Renal cortex interstitium (tissue), 11 donors: ENCODE data around the gene LIMCH1. TPM values are rescaled to one million over a fixed set of nuclear protein-coding genes. Genes with fewer than 3 reads are reported as not detected.

ENCODE experiments used
- DNase-seq, 11 donors: peaks; one replicate each; pipeline ENCODE4 v3.0.0-alpha.2; 2013; ENCODE audit warnings: low read depth in 9 of 11, low spot score in 4 of 11; ENCODE audit errors: extremely low read depth in 1 of 11
- polyA plus RNA-seq, 3 donors: library from polyadenylated mRNA; unstranded; fragments of 120-200 nt; gene quantifications; one replicate each; pipeline ENCODE4 v1.2.1, GENCODE V29; 2013; ENCODE audit not compliant: insufficient read length in 3 of 3

LIMCH1 gene
- polyA plus RNA-seq, 3 donors: 92.8 to 110 (median 108) TPM

GRCh38 chr4:41587286-41587685, 49.3 kb downstream of the LIMCH1 start:
- DNase-seq: no peak

GRCh38 chr4:41590591-41590990, 52.6 kb downstream of the LIMCH1 start:
- DNase-seq: no peak

GRCh38 chr4:41594432-41594831, 56.5 kb downstream of the LIMCH1 start:
- DNase-seq: no peak

GRCh38 chr4:41597494-41597893, 59.5 kb downstream of the LIMCH1 start:
- DNase-seq: no peak

GRCh38 chr4:41598580-41598979, 60.6 kb downstream of the LIMCH1 start:
- no peak for DNase-seq

- DNase-seq: no peak
Measured at GRCh38 chr4:41599192-41599786, 61.3 kb downstream of the LIMCH1 start.

- peak in 2 of 11 donors; percentile 41 to 63 for DNase-seq
Measured at GRCh38 chr4:41600243-41600912, 62.4 kb downstream of the LIMCH1 start.

- DNase-seq: no peak
Measured at GRCh38 chr4:41601025-41601424, 63.1 kb downstream of the LIMCH1 start.

- DNase-seq: no peak
Measured at GRCh38 chr4:41602113-41602512, 64.2 kb downstream of the LIMCH1 start.

- no peak for DNase-seq
Measured at GRCh38 chr4:41602886-41603498, 65.0 kb downstream of the LIMCH1 start.

- no peak for DNase-seq
Measured at GRCh38 chr4:41609851-41610250, 71.9 kb downstream of the LIMCH1 start.

- no peak for DNase-seq
Measured at GRCh38 chr4:41610474-41610873, 72.5 kb downstream of the LIMCH1 start.

- no peak for DNase-seq
Measured at GRCh38 chr4:41611124-41611838, 73.3 kb downstream of the LIMCH1 start.

- DNase-seq: peak in 9 of 11 donors; percentile 36 to 84 (median 48)
Measured at GRCh38 chr4:41611881-41612871, 74.2 kb downstream of the LIMCH1 start.

- DNase-seq: no peak
Measured at GRCh38 chr4:41613386-41613785, 75.4 kb downstream of the LIMCH1 start.

- no peak for DNase-seq
Measured at GRCh38 chr4:41613821-41614220, 75.9 kb downstream of the LIMCH1 start.

- no peak for DNase-seq
Measured at GRCh38 chr4:41614519-41614918, 76.6 kb downstream of the LIMCH1 start.

GRCh38 chr4:41619161-41619560, 81.2 kb downstream of the LIMCH1 start:
- DNase-seq: no peak
